GM23338 (cell line): ENCODE results near the gene CDHR2. TPM values are rescaled to one million over a fixed set of nuclear protein-coding genes. Genes with fewer than 3 reads are reported as not detected.
A peak's percentile ranks its signal among the peaks of the same experiment; 100 is the strongest.

Experiments
- ATAC-seq: fragments of 200-7000 bp; cut with Tn5 transposase; 3 replicates; pipeline ENCODE4 v1.9.1; 2020
- DNase-seq: peaks from one replicate; pipeline ENCODE4 v3.0.0-alpha.2; 2015; ENCODE audit warnings: low spot score
- H2AFZ ChIP-seq: fragments of 200-600 bp; sonication (generic); 2 replicates; pipeline ENCODE4 v1.8.0; 2016; ENCODE audit warnings: antibody characterized with exemption, mild to moderate bottlenecking, moderate library complexity
- H3F3A ChIP-seq: fragments of 200-600 bp; sonication (generic); replicated peaks from 2 replicates; pipeline ENCODE4 v1.8.0; 2017; ENCODE audit warnings: antibody characterized with exemption, mixed run types, low read depth
- H3K27ac ChIP-seq: fragments of 200-600 bp; sonication (generic); 2 replicates; pipeline ENCODE4 v1.6.1; 2016; ENCODE audit warnings: low read depth
- H3K27me3 ChIP-seq: fragments of 200-600 bp; sonication (generic); 2 replicates; pipeline ENCODE4 v1.8.0; 2016; ENCODE audit warnings: mild to moderate bottlenecking, mixed run types, moderate library complexity; ENCODE audit not compliant: insufficient read depth
- H3K36me3 ChIP-seq: fragments of 200-600 bp; sonication (generic); 2 replicates; pipeline ENCODE4 v1.8.0; 2016; ENCODE audit warnings: mild to moderate bottlenecking; ENCODE audit not compliant: insufficient read depth
- H3K4me1 ChIP-seq: fragments of 200-600 bp; sonication (generic); 2 replicates; pipeline ENCODE4 v1.8.0; 2016; ENCODE audit warnings: mild to moderate bottlenecking, moderate library complexity; ENCODE audit not compliant: insufficient read depth
- H3K4me2 ChIP-seq: fragments of 200-600 bp; sonication (generic); 2 replicates; pipeline ENCODE4 v1.7.1; 2017; ENCODE audit warnings: mixed run types
- H3K4me3 ChIP-seq: fragments of 200-600 bp; sonication (generic); 2 replicates; pipeline ENCODE4 v1.6.1; 2016; ENCODE audit warnings: mixed run types
- H3K79me2 ChIP-seq: fragments of 200-600 bp; sonication (generic); replicated peaks from 2 replicates; pipeline ENCODE4 v1.8.0; 2017; ENCODE audit warnings: mild to moderate bottlenecking; ENCODE audit not compliant: insufficient read depth
- H3K9me2 ChIP-seq: fragments of 200-600 bp; sonication (generic); 2 replicates; pipeline ENCODE4 v1.8.0; 2017; ENCODE audit not compliant: insufficient read depth
- H4K20me1 ChIP-seq: fragments of 200-600 bp; sonication (generic); replicated peaks from 2 replicates; pipeline ENCODE4 v1.8.0; 2017; ENCODE audit warnings: mild to moderate bottlenecking; ENCODE audit not compliant: insufficient read depth
- H3K27ac Mint-ChIP-seq: 2 replicates; pipeline ENCODE4 v1.8.0; 2020; ENCODE audit warnings: inconsistent platforms, mild to moderate bottlenecking, moderate library complexity, mixed read lengths
- H3K27me3 Mint-ChIP-seq: 3 replicates; pipeline ENCODE4 v1.8.0; 2022; ENCODE audit warnings: low read depth, mild to moderate bottlenecking, moderate library complexity, mixed read lengths, inconsistent platforms; ENCODE audit not compliant: insufficient read depth, poor library complexity
- H3K36me3 Mint-ChIP-seq: 3 replicates; pipeline ENCODE4 v1.8.0; 2021; ENCODE audit warnings: low read depth, mild to moderate bottlenecking, inconsistent platforms, moderate library complexity, mixed read lengths
- H3K4me1 Mint-ChIP-seq: 3 replicates; pipeline ENCODE4 v1.8.0; 2020; ENCODE audit warnings: mild to moderate bottlenecking, inconsistent platforms, mixed read lengths
- H3K4me3 Mint-ChIP-seq: 3 replicates; pipeline ENCODE4 v1.8.0; 2021; ENCODE audit warnings: moderate library complexity, mild to moderate bottlenecking, inconsistent platforms, mixed read lengths
- H3K9me3 Mint-ChIP-seq: 3 replicates; pipeline ENCODE4 v1.8.0; 2020; ENCODE audit warnings: moderate library complexity, mild to moderate bottlenecking, inconsistent platforms, mixed read lengths
- EZH2 ChIP-seq: fragments of 200-600 bp; sonication (generic); IDR thresholded peaks from one replicate; pipeline ENCODE4 v1.8.0; 2017; ENCODE audit warnings: antibody characterized with exemption, mild to moderate bottlenecking, low read depth; ENCODE audit not compliant: unreplicated experiment
- EZH2phosphoT487 ChIP-seq: fragments of 200-600 bp; sonication (generic); IDR thresholded peaks from one replicate; pipeline ENCODE4 v1.8.1; 2018; ENCODE audit warnings: antibody characterized with exemption; ENCODE audit not compliant: unreplicated experiment
- JUNB ChIP-seq: IDR thresholded peaks from one replicate; pipeline ENCODE4 v1.6.1; 2016; ENCODE audit warnings: antibody characterized with exemption; ENCODE audit not compliant: unreplicated experiment
- ZNF331 ChIP-seq: fragments of 250-450 bp; sonication (Bioruptor Pico); IDR thresholded peaks from 2 replicates; pipeline ENCODE4 v1.5.0; 2020; ENCODE audit warnings: low read depth, mild to moderate bottlenecking, moderate library complexity
- polyA plus RNA-seq: library from polyadenylated mRNA; unstranded; fragments of >200 nt; fragmentation: Nextera tagmentation; extraction: Ambion mirVana; gene quantifications from 2 replicates; pipeline ENCODE4 v1.2.1, GENCODE V29; 2016
- total RNA-seq: library from RNA; depleted of rRNA; stranded (reverse); fragments of >200 nt; shearing (Covaris generic); gene quantifications from 2 replicates; pipeline ENCODE4 v1.2.3, GENCODE V29; 2014
- TF ChIP-seq, protein P1 (sequence below): IDR thresholded peaks from 2 replicates; pipeline ENCODE4 v1.6.1; 2016; ENCODE audit warnings: antibody characterized with exemption
- TF ChIP-seq, protein P2 (sequence below), 2 experiments: fragments of 200-600 bp in 1 of 2; sonication (generic) in 1 of 2; conservative IDR thresholded peaks; 2 replicates each; pipeline versions ENCODE4 v1.5.1 to v1.6.1; 2016 to 2017; ENCODE audit warnings: antibody characterized with exemption in 2 of 2, low read depth in 2 of 2, mild to moderate bottlenecking in 2 of 2, moderate library complexity in 1 of 2
- TF ChIP-seq, protein P3 (sequence below): fragments of 250-450 bp; sonication (Bioruptor Pico); IDR thresholded peaks from 2 replicates; pipeline ENCODE4 v1.5.0; 2020; ENCODE audit warnings: mild to moderate bottlenecking, moderate library complexity

The CDHR2 gene
- total and polyA plus RNA-seq, 2 experiments from 2014 or later = not detected

GRCh38 chr5:176570044-176570443 lies 20.9 kb downstream of the CDHR2 start (continued):
- TF ChIP-seq EZH2phosphoT487 (no peak), JUNB (no peak), EZH2 (no peak)
- TF ChIP-seq, protein P1, sequence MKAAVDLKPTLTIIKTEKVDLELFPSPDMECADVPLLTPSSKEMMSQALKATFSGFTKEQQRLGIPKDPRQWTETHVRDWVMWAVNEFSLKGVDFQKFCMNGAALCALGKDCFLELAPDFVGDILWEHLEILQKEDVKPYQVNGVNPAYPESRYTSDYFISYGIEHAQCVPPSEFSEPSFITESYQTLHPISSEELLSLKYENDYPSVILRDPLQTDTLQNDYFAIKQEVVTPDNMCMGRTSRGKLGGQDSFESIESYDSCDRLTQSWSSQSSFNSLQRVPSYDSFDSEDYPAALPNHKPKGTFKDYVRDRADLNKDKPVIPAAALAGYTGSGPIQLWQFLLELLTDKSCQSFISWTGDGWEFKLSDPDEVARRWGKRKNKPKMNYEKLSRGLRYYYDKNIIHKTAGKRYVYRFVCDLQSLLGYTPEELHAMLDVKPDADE = no peak

DNA sequence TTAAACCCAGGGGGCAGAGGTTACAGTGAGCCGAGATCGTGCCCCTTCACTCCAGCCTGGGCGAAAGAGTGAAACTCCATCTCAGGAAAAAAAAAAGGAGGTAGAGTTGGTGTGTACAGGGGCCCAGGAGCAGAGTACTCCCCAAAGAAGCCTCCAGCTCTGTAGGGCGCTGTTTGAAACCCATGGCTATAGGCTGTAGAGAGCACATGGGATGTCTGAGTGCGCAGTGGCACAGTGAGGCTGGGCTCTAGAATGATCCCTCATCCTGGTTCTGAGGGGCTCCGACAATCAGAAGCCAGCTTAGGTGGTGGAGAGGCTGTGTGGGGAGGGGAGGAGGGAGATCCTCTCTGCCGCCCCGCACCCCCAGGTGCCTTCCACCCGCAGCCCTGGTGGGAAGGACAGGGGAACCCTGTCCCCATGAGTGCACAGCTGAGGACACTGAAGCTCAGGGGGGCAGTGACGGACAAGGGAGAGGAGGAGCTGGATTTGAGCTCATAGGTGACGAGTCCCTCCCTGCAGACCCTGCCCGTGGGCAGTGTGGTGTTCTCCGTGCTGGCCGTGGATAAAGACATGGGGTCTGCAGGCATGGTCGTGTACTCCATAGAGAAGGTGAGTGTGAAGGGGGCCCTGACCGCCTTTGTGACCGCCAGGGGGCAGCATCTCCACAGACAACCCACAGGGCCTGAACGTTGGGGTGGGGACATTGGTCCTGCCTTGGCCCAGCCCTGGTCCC lies 24.6 kb downstream of the CDHR2 start:
- TF ChIP-seq, protein P2, sequence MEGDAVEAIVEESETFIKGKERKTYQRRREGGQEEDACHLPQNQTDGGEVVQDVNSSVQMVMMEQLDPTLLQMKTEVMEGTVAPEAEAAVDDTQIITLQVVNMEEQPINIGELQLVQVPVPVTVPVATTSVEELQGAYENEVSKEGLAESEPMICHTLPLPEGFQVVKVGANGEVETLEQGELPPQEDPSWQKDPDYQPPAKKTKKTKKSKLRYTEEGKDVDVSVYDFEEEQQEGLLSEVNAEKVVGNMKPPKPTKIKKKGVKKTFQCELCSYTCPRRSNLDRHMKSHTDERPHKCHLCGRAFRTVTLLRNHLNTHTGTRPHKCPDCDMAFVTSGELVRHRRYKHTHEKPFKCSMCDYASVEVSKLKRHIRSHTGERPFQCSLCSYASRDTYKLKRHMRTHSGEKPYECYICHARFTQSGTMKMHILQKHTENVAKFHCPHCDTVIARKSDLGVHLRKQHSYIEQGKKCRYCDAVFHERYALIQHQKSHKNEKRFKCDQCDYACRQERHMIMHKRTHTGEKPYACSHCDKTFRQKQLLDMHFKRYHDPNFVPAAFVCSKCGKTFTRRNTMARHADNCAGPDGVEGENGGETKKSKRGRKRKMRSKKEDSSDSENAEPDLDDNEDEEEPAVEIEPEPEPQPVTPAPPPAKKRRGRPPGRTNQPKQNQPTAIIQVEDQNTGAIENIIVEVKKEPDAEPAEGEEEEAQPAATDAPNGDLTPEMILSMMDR (conservative IDR thresholded peaks at IDR 0.05; ENCODE audit: low read depth in 2 of 2) = peak; percentile 76 to 95
- TF ChIP-seq ZNF331 (CRISPR knock-in tag) = no peak

DNA sequence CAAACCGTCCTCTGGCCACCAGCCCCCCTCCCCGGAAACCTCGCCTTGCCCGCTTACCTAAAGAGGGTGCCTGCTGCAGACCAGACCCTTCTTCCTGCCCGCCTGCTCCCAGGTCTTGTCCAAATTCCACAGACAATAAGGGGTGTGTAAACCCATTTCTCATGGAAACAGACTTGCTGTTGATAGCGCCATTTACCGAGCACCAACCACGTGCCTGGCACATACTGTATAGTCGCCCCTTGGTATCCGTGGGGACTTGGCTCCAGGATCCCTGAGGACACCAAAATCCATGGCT lies 25.1 kb downstream of the CDHR2 start:
- Mint-ChIP-seq H3K9me3 (no peaks in the 10 kb centered on the region; the same call in 1 of the 3 replicates), H3K27ac (no peak overlapping the region), H3K36me3 (no peaks in the 10 kb centered on the region), H3K27me3 (peaks cover 9% of the 10 kb centered on the region), H3K4me3 (no peak overlapping the region), H3K4me1 (peaks cover 9% of the 10 kb centered on the region; the same call in 2 of the 3 replicates)
- Histone ChIP-seq H3K27ac (no peak overlapping the region), H3K4me3 (no peak overlapping the region), H3K4me2 (no peak overlapping the region), H3K9me2 (no peaks in the 10 kb centered on the region), H3K79me2 (no peaks in the 10 kb centered on the region), H2AFZ (peak overlapping the region; percentile 99; the same call in 1 of the 2 replicates), H3K36me3 (no peaks in the 10 kb centered on the region), H3F3A (no peaks in the 10 kb centered on the region), H3K27me3 (no peaks in the 10 kb centered on the region), H3K4me1 (no peaks in the 10 kb centered on the region), H4K20me1 (no peaks in the 10 kb centered on the region)
- DNase-seq (no peak), ATAC-seq (no peak)
- TF ChIP-seq, protein P3, sequence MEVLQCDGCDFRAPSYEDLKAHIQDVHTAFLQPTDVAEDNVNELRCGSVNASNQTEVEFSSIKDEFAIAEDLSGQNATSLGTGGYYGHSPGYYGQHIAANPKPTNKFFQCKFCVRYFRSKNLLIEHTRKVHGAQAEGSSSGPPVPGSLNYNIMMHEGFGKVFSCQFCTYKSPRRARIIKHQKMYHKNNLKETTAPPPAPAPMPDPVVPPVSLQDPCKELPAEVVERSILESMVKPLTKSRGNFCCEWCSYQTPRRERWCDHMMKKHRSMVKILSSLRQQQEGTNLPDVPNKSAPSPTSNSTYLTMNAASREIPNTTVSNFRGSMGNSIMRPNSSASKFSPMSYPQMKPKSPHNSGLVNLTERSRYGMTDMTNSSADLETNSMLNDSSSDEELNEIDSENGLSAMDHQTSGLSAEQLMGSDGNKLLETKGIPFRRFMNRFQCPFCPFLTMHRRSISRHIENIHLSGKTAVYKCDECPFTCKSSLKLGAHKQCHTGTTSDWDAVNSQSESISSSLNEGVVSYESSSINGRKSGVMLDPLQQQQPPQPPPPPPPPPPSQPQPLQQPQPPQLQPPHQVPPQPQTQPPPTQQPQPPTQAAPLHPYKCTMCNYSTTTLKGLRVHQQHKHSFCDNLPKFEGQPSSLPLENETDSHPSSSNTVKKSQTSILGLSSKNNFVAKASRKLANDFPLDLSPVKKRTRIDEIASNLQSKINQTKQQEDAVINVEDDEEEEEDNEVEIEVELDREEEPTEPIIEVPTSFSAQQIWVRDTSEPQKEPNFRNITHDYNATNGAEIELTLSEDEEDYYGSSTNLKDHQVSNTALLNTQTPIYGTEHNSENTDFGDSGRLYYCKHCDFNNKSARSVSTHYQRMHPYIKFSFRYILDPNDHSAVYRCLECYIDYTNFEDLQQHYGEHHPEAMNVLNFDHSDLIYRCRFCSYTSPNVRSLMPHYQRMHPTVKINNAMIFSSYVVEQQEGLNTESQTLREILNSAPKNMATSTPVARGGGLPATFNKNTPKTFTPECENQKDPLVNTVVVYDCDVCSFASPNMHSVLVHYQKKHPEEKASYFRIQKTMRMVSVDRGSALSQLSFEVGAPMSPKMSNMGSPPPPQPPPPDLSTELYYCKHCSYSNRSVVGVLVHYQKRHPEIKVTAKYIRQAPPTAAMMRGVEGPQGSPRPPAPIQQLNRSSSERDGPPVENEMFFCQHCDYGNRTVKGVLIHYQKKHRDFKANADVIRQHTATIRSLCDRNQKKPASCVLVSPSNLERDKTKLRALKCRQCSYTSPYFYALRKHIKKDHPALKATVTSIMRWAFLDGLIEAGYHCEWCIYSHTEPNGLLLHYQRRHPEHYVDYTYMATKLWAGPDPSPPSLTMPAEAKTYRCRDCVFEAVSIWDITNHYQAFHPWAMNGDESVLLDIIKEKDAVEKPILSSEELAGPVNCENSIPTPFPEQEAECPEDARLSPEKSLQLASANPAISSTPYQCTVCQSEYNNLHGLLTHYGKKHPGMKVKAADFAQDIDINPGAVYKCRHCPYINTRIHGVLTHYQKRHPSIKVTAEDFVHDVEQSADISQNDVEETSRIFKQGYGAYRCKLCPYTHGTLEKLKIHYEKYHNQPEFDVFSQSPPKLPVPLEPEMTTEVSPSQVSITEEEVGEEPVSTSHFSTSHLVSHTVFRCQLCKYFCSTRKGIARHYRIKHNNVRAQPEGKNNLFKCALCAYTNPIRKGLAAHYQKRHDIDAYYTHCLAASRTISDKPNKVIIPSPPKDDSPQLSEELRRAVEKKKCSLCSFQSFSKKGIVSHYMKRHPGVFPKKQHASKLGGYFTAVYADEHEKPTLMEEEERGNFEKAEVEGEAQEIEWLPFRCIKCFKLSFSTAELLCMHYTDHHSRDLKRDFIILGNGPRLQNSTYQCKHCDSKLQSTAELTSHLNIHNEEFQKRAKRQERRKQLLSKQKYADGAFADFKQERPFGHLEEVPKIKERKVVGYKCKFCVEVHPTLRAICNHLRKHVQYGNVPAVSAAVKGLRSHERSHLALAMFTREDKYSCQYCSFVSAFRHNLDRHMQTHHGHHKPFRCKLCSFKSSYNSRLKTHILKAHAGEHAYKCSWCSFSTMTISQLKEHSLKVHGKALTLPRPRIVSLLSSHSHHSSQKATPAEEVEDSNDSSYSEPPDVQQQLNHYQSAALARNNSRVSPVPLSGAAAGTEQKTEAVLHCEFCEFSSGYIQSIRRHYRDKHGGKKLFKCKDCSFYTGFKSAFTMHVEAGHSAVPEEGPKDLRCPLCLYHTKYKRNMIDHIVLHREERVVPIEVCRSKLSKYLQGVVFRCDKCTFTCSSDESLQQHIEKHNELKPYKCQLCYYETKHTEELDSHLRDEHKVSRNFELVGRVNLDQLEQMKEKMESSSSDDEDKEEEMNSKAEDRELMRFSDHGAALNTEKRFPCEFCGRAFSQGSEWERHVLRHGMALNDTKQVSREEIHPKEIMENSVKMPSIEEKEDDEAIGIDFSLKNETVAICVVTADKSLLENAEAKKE (CRISPR knock-in tag) = no peak

More for the DNA sequence above, 24.6 kb downstream of the CDHR2 start:
- DNase-seq (peak; percentile 84), ATAC-seq (peak; percentile 88)
- Mint-ChIP-seq H3K27ac (no peak overlapping the region), H3K4me1 (peaks cover 9% of the 10 kb centered on the region; the same call in 2 of the 3 replicates), H3K4me3 (no peak overlapping the region), H3K36me3 (no peaks in the 10 kb centered on the region), H3K9me3 (no peaks in the 10 kb centered on the region; the same call in 1 of the 3 replicates), H3K27me3 (peaks cover 9% of the 10 kb centered on the region)
- H3F3A ChIP-seq = no peaks in the 10 kb centered on the region
- no peaks in the 10 kb centered on the region for H3K9me2 ChIP-seq
- no peak overlapping the region for H3K4me3 ChIP-seq
- no peak overlapping the region for H3K4me2 ChIP-seq
- H3K27me3 ChIP-seq = no peaks in the 10 kb centered on the region
- no peaks in the 10 kb centered on the region for H3K4me1 ChIP-seq
- H3K36me3 ChIP-seq = no peaks in the 10 kb centered on the region
- no peaks in the 10 kb centered on the region for H4K20me1 ChIP-seq
- no peak overlapping the region for H3K27ac ChIP-seq
- peak overlapping the region; percentile 99 for H2AFZ ChIP-seq
- H3K79me2 ChIP-seq = no peaks in the 10 kb centered on the region
